Muscle layer of duodenum (tissue), 2 donors: ENCODE data around the gene PPT2.
"Not testable (repeated sequence)": the region's sequence is repeated elsewhere in the genome, so short reads cannot be mapped to it uniquely, and the experiment has no call there.

ENCODE experiments used
- H3K27ac ChIP-seq: one replicate; pipeline ENCODE4 v1.7.0; 2013; ENCODE audit warnings: mild to moderate bottlenecking, low read length
- H3K27me3 ChIP-seq: one replicate; pipeline ENCODE4 v1.7.0; 2013; ENCODE audit warnings: low read depth, mild to moderate bottlenecking, control low read depth, low read length
- H3K36me3 ChIP-seq, 2 donors: one replicate each; pipeline ENCODE4 v1.7.0; 2013; ENCODE audit warnings: low read length in 2 of 2, control low read depth in 1 of 2, mild to moderate bottlenecking in 1 of 2; ENCODE audit not compliant: insufficient read depth in 2 of 2, control insufficient read depth in 1 of 2
- H3K4me1 ChIP-seq, 2 donors: one replicate each; pipeline ENCODE4 v1.7.0; 2013; ENCODE audit warnings: low read length in 2 of 2, mild to moderate bottlenecking in 2 of 2, control low read depth in 1 of 2, moderate library complexity in 1 of 2; ENCODE audit not compliant: insufficient read depth in 2 of 2, control insufficient read depth in 1 of 2
- H3K4me3 ChIP-seq, 2 donors: one replicate each; pipeline ENCODE4 v1.7.0; 2013; ENCODE audit warnings: low read length in 2 of 2, low read depth in 1 of 2, mild to moderate bottlenecking in 1 of 2
- H3K9me3 ChIP-seq, 2 donors: one replicate each; pipeline ENCODE4 v1.7.0; 2013; ENCODE audit warnings: low read length in 2 of 2, control low read depth in 1 of 2, mild to moderate bottlenecking in 1 of 2; ENCODE audit not compliant: control insufficient read depth in 1 of 2
- donor health status: healthy.

The PPT2 gene

DNA sequence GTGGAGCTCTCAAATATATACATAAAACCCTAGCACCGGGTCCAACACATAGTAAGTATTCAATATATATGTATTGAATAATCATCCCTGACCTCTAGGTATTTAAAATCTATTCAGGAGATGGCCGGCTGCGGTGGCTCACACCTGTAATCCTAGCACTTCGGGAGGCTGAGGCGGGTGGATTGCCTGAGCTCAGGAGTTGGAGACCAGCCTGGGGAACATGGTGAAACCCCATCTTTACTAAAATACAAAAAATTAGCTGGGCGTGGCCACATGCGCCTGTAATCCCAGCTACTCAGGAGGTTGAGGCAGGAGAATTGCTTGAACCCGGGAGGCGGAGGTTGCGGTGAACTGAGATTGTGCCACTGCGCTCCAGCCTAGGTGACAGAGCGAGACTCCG, 39.2 kb downstream of the PPT2 start:
- H3K4me1 ChIP-seq, result peaks cover 22 to 23% of the 10 kb centered on the region in 2 donors
- not testable (repeated sequence) for H3K27me3 ChIP-seq, H3K9me3 ChIP-seq
- H3K27ac ChIP-seq, result peak overlapping the region; percentile 96
- H3K36me3 ChIP-seq, result peaks cover 0 to 10% of the 10 kb centered on the region in 2 donors
- peak overlapping the region; percentile 43 to 81 for H3K4me3 ChIP-seq

DNA sequence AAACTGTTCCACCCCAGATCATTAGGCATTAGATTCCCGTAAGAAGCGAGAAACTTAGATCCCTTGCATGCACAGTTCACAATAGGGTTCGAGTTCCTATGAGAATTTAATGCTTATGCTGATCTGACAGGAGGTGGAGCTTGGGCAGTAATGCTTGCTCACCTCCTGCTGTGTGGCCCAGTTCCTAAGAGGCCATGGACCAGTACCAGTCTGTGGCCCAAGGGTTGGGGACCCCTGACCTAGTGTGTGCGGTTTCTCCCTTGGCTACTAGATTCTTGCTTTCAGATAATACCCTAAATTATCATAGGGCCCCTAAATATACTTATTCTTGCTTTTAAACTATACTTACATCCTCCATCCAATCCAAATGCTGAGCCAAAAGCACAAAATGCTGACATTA, 40.4 kb downstream of the PPT2 start:
- peak overlapping the region; percentile 56 to 71 for H3K4me3 ChIP-seq
- peaks cover 12 to 23% of the 10 kb centered on the region in 2 donors for H3K4me1 ChIP-seq

DNA sequence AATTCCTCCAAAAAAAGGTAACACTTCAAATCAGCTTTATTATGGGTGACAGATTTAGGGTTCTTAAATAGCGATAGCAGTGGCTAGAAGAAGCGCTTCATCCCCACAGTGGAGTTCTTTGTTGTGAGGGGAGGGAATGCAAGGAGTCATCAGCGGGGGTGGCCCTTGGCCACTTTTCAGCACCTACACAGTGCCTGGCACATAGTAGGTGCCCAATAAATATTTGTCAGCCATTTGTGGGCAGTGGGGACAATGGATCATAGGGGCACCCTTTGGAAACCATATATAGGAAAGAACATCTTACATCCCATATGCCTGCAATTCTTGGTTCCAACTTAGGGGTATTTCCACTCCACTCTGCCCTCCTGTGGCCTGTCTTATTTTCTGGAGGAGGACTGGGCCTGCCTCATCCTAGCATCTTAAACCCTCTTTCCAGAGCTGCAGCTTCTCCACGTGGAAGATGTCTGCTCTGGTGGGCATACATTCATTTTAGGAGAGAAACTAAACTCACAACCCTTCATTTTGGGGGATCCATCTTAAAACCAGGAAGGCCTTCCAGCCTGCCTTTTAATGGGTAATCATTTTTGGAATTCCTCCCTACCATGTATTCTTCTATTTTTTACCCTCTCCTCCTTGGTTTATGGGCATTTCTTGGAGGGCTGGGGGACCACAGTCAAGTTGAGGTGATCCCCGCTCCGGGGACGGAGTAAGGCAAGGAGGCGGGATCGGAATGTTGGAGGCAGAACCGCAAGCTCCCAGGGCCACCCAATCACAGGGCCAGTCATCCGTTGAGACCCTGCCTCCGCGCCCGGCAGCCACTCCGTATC, 41.1 kb downstream of the PPT2 start:
- H3K27ac ChIP-seq, result peak overlapping the region; percentile 99

More for the DNA sequence above, 40.4 kb downstream of the PPT2 start:
- Histone ChIP-seq H3K9me3 (no peaks in the 10 kb centered on the region), H3K36me3 (peaks cover 0 to 6% of the 10 kb centered on the region in 2 donors), H3K27ac (peak overlapping the region; percentile 99), H3K27me3 (no peaks in the 10 kb centered on the region)

DNA sequence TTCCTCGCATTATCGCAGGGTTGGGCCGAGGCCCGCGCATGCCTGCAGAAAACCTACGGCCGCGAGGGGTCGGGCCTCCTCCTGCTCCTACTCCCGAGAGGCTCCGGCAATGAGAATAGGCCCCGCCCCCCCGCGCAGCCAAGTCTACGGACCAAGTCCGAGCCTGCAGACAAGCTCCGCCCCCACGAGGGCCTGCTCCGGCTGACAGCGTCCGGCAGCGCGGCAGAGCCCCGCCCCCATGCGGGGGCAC, 41.6 kb downstream of the PPT2 start:
- peaks cover 0 to 6% of the 10 kb centered on the region in 2 donors for H3K36me3 ChIP-seq
- peaks cover 12 to 23% of the 10 kb centered on the region in 2 donors for H3K4me1 ChIP-seq
- no peaks in the 10 kb centered on the region for H3K9me3 ChIP-seq
- no peaks in the 10 kb centered on the region for H3K27me3 ChIP-seq
- no peak overlapping the region for H3K27ac ChIP-seq
- peak overlapping the region in 1 of 2 donors; percentile 83 for H3K4me3 ChIP-seq

More for the DNA sequence above, 41.1 kb downstream of the PPT2 start:
- Histone ChIP-seq H3K36me3 (peaks cover 0 to 6% of the 10 kb centered on the region in 2 donors), H3K4me3 (peak overlapping the region; percentile 56 to 71), H3K9me3 (no peaks in the 10 kb centered on the region), H3K4me1 (peaks cover 12 to 23% of the 10 kb centered on the region in 2 donors), H3K27me3 (no peaks in the 10 kb centered on the region)

DNA sequence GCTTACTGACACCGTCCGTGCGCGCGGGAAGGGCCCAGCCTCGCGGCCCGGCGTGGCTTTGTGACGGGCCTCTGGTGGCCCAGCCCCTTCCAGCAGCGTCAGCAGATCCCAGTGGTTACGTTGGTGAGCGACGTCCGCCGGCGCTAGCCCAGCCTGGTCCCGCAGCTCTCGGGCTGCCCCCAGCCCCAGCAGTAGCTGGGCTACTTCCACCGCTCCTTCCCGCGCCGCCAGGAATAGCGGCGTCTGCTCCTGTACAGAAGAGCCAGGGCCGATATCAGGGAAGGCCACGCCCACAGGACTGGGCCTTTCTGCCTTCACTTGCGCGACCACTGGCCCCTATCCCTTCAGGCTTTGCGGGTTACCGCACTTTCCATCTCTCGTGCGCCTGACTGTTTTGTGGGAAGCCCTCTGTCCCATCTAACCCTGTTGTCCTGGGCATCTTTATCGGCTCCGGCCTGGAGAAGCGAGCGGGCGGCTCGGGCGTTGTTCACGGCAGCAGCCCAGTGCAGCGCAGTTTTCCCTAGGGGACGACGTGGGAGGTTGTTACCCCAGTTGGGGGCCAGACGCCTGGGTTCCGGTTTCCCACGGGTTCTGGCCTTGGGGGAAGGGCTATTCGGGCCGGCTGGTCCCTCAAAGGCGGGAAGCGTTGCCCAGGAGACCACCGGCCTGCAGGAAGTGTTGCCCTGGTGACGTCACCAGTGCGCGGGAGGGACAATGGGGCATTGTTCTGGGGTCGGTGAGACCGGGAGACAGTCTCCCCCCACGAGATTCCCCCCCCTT, 42.2 kb downstream of the PPT2 start:
- Histone ChIP-seq H3K9me3 (no peaks in the 10 kb centered on the region), H3K4me3 (peak overlapping the region; percentile 72 to 83), H3K36me3 (peaks cover 0 to 6% of the 10 kb centered on the region in 2 donors), H3K27me3 (no peaks in the 10 kb centered on the region), H3K4me1 (peaks cover 12 to 19% of the 10 kb centered on the region in 2 donors), H3K27ac (peak overlapping the region; percentile 100)

DNA sequence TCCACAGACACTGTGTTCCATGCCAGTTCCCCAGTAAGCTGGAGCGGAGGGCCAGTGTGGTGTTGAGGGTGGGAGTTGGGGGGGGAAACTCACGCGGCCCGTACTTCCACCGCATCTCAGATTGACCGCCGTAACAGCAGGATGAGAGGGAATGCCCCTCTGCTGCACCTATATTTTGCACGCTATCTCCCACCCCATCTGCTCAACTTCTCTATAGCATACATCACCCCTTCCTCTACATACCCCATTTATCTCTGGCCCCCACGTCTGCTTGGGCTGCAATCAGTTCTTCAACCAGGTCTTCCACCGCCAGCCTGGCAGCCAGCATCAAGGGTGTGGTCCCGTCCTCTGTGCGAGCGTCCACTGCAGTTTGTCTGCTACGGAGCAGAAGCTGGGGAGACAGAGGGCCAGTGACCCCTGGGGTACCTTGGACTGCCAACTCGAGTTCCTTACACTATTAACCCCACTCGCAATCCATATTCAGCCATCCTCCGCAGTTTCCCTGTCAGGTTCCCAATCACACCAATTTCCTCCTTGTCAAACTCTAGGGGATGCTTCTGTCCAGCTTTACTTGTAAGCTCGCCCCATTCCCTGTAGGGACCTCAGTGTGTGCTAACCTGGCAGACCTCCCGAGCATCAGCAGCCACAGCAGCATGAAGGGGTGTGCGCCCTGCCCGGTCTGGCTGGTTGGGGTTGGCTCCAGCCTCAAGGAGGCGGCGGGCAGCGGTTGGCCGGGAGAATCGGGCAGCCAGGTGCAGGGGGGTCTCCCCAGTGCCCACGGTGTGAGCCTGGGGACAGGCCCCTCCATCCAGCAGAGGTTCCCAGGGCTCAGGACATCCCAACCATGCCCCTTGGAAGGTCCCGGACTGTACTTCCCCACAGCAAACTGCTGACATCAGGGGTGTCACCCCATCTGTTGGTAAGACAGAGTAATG, 43.0 kb downstream of the PPT2 start:
- Histone ChIP-seq H3K9me3 (no peaks in the 10 kb centered on the region), H3K4me1 (peaks cover 12 to 16% of the 10 kb centered on the region in 2 donors), H3K4me3 (peak overlapping the region; percentile 72 to 83), H3K27ac (peak overlapping the region; percentile 100), H3K27me3 (no peaks in the 10 kb centered on the region), H3K36me3 (peaks cover 0 to 6% of the 10 kb centered on the region in 2 donors)

DNA sequence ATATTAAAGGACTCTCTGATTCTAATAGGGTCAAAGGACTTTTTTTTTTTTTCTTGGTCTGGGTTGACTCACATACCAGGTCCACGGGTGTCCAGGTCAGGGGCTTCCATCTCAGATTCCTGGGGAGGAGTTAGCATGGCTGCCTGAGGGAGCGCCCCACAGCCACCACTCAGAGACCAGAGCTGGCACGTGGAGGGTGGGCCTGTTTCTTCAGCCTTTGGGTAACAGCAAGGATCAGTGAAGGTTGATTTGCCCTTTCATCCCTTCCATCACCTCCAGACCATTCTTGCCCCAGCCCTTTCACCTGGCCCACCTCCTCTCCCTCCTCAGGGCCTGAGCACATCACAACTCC, 44.4 kb downstream of the PPT2 start:
- no peaks in the 10 kb centered on the region for H3K9me3 ChIP-seq
- peaks cover 11 to 12% of the 10 kb centered on the region in 2 donors for H3K4me1 ChIP-seq
- peaks cover 0 to 6% of the 10 kb centered on the region in 2 donors for H3K36me3 ChIP-seq
- no peak overlapping the region for H3K4me3 ChIP-seq
- H3K27me3 ChIP-seq, result no peaks in the 10 kb centered on the region
- no peak overlapping the region for H3K27ac ChIP-seq

DNA sequence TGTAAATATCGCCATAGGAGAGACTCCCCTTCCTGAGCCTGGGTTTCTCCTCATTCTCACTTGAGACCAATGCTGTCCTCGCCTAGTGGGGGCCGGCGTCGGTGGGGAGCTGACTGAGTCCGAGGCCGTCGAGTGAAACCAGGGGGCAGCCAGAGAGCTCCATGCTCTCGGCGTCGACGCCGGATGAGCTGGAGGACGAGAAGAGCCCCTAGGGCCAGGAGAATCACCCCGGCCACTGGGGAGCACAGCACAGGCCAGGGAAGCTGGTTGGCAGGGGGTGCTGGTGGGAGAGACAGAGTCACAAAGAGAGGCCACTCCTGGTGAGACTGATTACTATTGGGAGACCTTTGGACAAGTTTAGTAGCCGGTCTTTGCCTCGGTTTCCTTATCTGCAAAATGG, 44.9 kb downstream of the PPT2 start:
- Histone ChIP-seq H3K27ac (no peak overlapping the region), H3K4me1 (peaks cover 11 to 12% of the 10 kb centered on the region in 2 donors), H3K4me3 (no peak overlapping the region), H3K9me3 (no peaks in the 10 kb centered on the region), H3K36me3 (peaks cover 0 to 6% of the 10 kb centered on the region in 2 donors), H3K27me3 (no peaks in the 10 kb centered on the region)

DNA sequence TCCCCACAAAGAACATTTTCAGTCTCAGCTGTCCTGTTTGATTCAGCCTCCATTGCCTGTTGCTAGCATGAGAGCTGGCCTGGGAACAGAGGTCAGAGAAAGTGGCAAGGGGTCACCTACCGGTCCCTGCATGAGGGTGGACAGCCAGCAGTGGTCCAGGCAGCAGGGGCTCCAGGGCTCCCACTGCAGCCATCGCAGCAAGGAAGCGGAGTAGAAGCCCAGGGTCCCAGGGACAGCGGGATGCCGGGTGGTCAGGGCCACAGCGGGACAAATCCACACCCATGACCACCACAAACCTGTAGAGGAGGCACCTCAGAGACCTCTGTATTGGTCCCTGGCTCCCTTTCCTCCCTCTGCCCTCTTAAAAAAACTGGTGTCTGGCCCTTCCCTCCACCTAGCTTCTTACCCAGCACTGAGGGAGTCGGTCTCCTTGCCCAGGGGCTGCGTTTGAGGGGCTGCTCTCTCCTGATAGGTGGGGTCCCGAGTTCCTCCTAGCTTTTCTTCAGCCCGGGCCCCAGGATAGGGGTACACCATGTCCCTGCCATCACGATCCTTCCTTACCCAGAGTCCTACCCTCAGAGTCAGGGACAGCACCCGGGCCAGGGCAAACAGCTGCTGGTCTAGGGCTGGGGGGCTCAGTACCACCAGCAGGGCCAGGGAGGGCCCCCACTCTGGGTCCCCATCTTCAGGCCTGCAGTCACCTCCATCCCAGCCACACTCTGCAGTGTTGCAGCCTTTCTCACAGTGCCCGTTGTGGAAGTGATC, 47.0 kb downstream of the PPT2 start:
- Histone ChIP-seq H3K27ac (no peak overlapping the region), H3K27me3 (no peaks in the 10 kb centered on the region), H3K36me3 (peaks cover 0 to 5% of the 10 kb centered on the region in 2 donors), H3K4me1 (peaks cover 0 to 6% of the 10 kb centered on the region in 2 donors), H3K4me3 (no peak overlapping the region), H3K9me3 (no peaks in the 10 kb centered on the region)

DNA sequence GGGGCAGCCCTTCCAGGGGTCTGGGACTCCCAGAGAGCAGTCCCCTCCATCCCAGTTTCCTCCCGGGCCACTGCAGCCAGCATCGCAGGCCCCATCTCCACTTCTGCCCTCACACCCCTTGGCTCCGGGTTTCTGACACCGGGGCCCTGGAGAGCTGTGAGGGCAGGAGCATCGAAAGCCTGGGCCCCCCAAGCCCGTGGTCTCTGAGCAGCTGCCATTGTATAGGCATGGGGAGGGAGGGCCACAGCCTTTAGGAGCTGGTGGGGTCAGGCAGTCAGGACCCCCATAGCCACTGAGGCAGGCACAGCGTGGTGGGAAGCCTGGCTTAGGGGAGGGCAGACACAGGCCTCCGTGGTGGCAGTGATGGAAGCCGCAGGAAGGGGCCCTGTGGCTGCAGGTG, 48.2 kb downstream of the PPT2 start:
- H3K9me3 ChIP-seq, result no peaks in the 10 kb centered on the region
- H3K27ac ChIP-seq, result no peak overlapping the region
- no peaks in the 10 kb centered on the region for H3K36me3 ChIP-seq
- H3K27me3 ChIP-seq, result no peaks in the 10 kb centered on the region
- H3K4me1 ChIP-seq, result peaks cover 0 to 2% of the 10 kb centered on the region in 2 donors
- H3K4me3 ChIP-seq, result no peak overlapping the region
